ENCODE results near the gene TRIB2. TPM values are rescaled to one million over a fixed set of nuclear protein-coding genes. Genes with fewer than 3 reads are reported as not detected.

The TRIB2 gene
- total RNA-seq, 1 donor = 79.6 TPM

Small RNA genes within 50 kb of the gene (small RNA-seq; reads per million reads assigned to genes)
- gene MIR3125 = 1.1 reads per million, percentile 35 among the genes with 10 or more reads in this experiment

Measured in osteoblast (primary cell).